Right lobe of liver (tissue), 6 donors: Measurements from ENCODE around the gene SDHC. TPM values are rescaled to one million over a fixed set of nuclear protein-coding genes. Genes with fewer than 3 reads are reported as not detected.

Experiments
- ATAC-seq, 4 donors: fragments of 200-7000 bp; cut with Tn5 transposase; one replicate each; pipeline ENCODE4 v1.9.1; 2020; ENCODE audit warnings: mild to moderate bottlenecking in 4 of 4, moderate library complexity in 4 of 4
- DNase-seq, 3 donors: peaks; one replicate each; pipeline ENCODE4 v3.0.0-alpha.2; 2020
- H3K27ac ChIP-seq, 3 donors: fragments of 200-600 bp; one replicate each; pipeline ENCODE4 v1.8.0; 2022
- H3K27me3 ChIP-seq, 2 donors: fragments of 200-600 bp; one replicate each; pipeline ENCODE4 v1.8.0; 2022
- H3K36me3 ChIP-seq, 4 donors: fragments of 200-600 bp; sonication (generic) in 1 of 4; one replicate each; pipeline versions ENCODE4 v1.5.1 to v1.8.0; 2017 to 2022; ENCODE audit warnings: control low read depth in 1 of 4
- H3K4me1 ChIP-seq, 4 donors: fragments of 200-600 bp; sonication (generic) in 1 of 4; one replicate each; pipeline versions ENCODE4 v1.5.1 to v1.8.0; 2017 to 2022; ENCODE audit warnings: control low read depth in 1 of 4
- H3K4me3 ChIP-seq, 3 donors: fragments of 200-600 bp; one replicate each; pipeline ENCODE4 v1.8.0; 2022
- H3K9me3 ChIP-seq, 4 donors: fragments of 200-600 bp; sonication (generic) in 1 of 4; one replicate each; pipeline versions ENCODE4 v1.5.1 to v1.8.0; 2017 to 2022; ENCODE audit warnings: control low read depth in 1 of 4
- CTCF ChIP-seq, 4 donors: fragments of 200-600 bp in 3 of 4; fragments of 450-650 bp in 1 of 4; IDR thresholded peaks; one replicate each; pipeline versions ENCODE4 v1.5.1 to v1.8.0; 2016 to 2022; ENCODE audit warnings: antibody characterized with exemption in 4 of 4, mild to moderate bottlenecking in 2 of 4
- POLR2A ChIP-seq: fragments of 450-650 bp; IDR thresholded peaks from one replicate; pipeline ENCODE4 v1.6.1; 2017; ENCODE audit warnings: antibody characterized with exemption, mild to moderate bottlenecking
- WGBS: methylation state at CpG from one replicate; pipeline ENCODE4 v1.1.6; 2018; ENCODE audit warnings: low coverage, low lambda C conversion rate; ENCODE audit not compliant: insufficient coverage; ENCODE audit errors: missing lambda C conversion rate; 5-methylcytosine and 5-hydroxymethylcytosine counted together
- intact Hi-C, 2 donors: fragments of 100-400 bp; cut with DNase I; formaldehyde crosslinking; loops; one replicate each; pipeline versions ENCODE4 v1.11.2 to v1.14.1; 2022
- total RNA-seq, 6 experiments: library from RNA; depleted of rRNA in 2 of 6; stranded (reverse); fragments of >200 nt in 2 of 6; fragmentation: NEBNext Ultra II Directional in 3 of 6; extraction: Animal tissue kit (Norgen Biotek cat#: 25700) in 3 of 6; gene quantifications; one replicate each; pipeline versions ENCODE4 v1.1.0 to v1.2.4, GENCODE V29; 2016 to 2023
- donor health status: DM: no; HTN: yes; CAD: no.
- donor health status: DM: no; HTN: no; CAD: no.
- donor health status: DM: no; HTN: no; CAD: no.
- donor health status: DM: no; HTN: yes; CAD: no.
- donor health status: DM: no; HTN: yes; CAD: no.

The SDHC gene
- total RNA-seq, 6 experiments from 2014 or later: 167 to 282 (median 235) TPM

GRCh38 chr1:161298116-161298515 lies 16.1 kb upstream of the SDHC start:
- intact Hi-C loops: loop anchor here in 1 of 2 donors (10.0 kb wide), 1 partner anchor 63 kb away; the partner anchor contains the start of gene NR1I3

GRCh38 chr1:161299347-161299746 lies 14.8 kb upstream of the SDHC start:
- no peak overlapping the region for H3K27ac ChIP-seq
- no peaks in the 10 kb centered on the region for H3K36me3 ChIP-seq
- no peak overlapping the region for H3K4me3 ChIP-seq
- DNase-seq: no peak
- no peaks in the 10 kb centered on the region for H3K9me3 ChIP-seq
- ATAC-seq: peak in 1 of 4 donors; percentile 39
- no peaks in the 10 kb centered on the region for H3K27me3 ChIP-seq
- 67% methylated on average over 7 of the region's 9 CpGs for WGBS
- H3K4me1 ChIP-seq: no peaks in the 10 kb centered on the region
- TF ChIP-seq CTCF (IDR thresholded peaks at IDR 0.05): no peak
- no peak for TF ChIP-seq POLR2A
- intact Hi-C loops: loop anchor here in 1 of 2 donors (10.0 kb wide), 1 partner anchor 65 kb away; the partner anchor contains the start of gene NR1I3

More at GRCh38 chr1:161298116-161298515, 16.1 kb upstream of the SDHC start:
- H3K27ac ChIP-seq: no peak overlapping the region
- TF ChIP-seq POLR2A: no peak
- TF ChIP-seq CTCF (IDR thresholded peaks at IDR 0.05): no peak
- H3K27me3 ChIP-seq: no peaks in the 10 kb centered on the region
- DNase-seq: no peak
- no peaks in the 10 kb centered on the region for H3K36me3 ChIP-seq
- no peaks in the 10 kb centered on the region for H3K9me3 ChIP-seq
- H3K4me3 ChIP-seq: no peak overlapping the region
- ATAC-seq: no peak
- WGBS: 87% methylated on average over 4 of the region's 6 CpGs
- H3K4me1 ChIP-seq: no peaks in the 10 kb centered on the region

GRCh38 chr1:161300478-161300877 lies 13.7 kb upstream of the SDHC start:
- Histone ChIP-seq H3K36me3 (no peaks in the 10 kb centered on the region), H3K9me3 (no peaks in the 10 kb centered on the region), H3K27me3 (no peaks in the 10 kb centered on the region), H3K4me1 (peaks cover 0 to 7% (median 0%) of the 10 kb centered on the region in 4 donors), H3K27ac (no peak overlapping the region), H3K4me3 (no peak overlapping the region)
- 82% methylated on average over 4 of the region's 4 CpGs for WGBS
- no peak for TF ChIP-seq POLR2A
- TF ChIP-seq CTCF (IDR thresholded peaks at IDR 0.05): no peak
- intact Hi-C loops: no loop called here
- DNase-seq (no peak), ATAC-seq (no peak)

- H3K27ac ChIP-seq: peak overlapping the region; percentile 44 to 63 (median 52)
- intact Hi-C loops: no loop called here
- peak in 3 of 4 donors; percentile 2 to 9 (median 8) for ATAC-seq
- peak in 1 of 3 donors; percentile 48 for DNase-seq
- TF ChIP-seq POLR2A (no peak), CTCF (IDR thresholded peaks at IDR 0.05) (no peak)
- H3K36me3 ChIP-seq: no peaks in the 10 kb centered on the region
- H3K27me3 ChIP-seq: no peaks in the 10 kb centered on the region
- peak overlapping the region; percentile 64 to 81 (median 72) for H3K4me3 ChIP-seq
- 23% methylated on average over 9 of the region's 17 CpGs for WGBS
- H3K4me1 ChIP-seq: peaks cover 0 to 19% (median 0%) of the 10 kb centered on the region in 4 donors
- no peaks in the 10 kb centered on the region for H3K9me3 ChIP-seq
Observed at GRCh38 chr1:161304927-161305866, 9.0 kb upstream of the SDHC start.
